ENCODE data around the gene LTBP2. TPM values are rescaled to one million over a fixed set of nuclear protein-coding genes. Genes with fewer than 3 reads are reported as not detected.

The LTBP2 gene
- total and polyA plus RNA-seq, 2 of the 13 experiments (the other 11 are each of a cell fraction or from before 2014, with no cell fraction given), result 0.20 to 0.41 TPM

- POLR2A ChIA-PET, result interaction anchor here (4.6 kb wide), 1 partner anchor 7 kb away, joined by 28 read pairs; no protein-coding TSS in a partner anchor
- no peaks in the 10 kb centered on the region for H3K36me3 ChIP-seq (replicated peaks in 1 of 2; ENCODE audit: control insufficient read depth in 1 of 2, insufficient read depth in 2 of 2, low read length in 2 of 2)
- DNase-seq (ENCODE audit: low spot score), result peak; percentile 72
- H2AFZ ChIP-seq (ENCODE audit: low read length), result no peak overlapping the region
- no peaks in the 10 kb centered on the region for H3K27me3 ChIP-seq (ENCODE audit: control insufficient read depth in 1 of 2, insufficient read depth in 2 of 2, low read length in 2 of 2)
- no peak overlapping the region for H3K9ac ChIP-seq (ENCODE audit: insufficient read depth, low read depth, low read length)
- H3K4me3 ChIP-seq (replicated peaks in 1 of 3; ENCODE audit: insufficient read depth in 1 of 3, low read depth in 2 of 3, low read length in 3 of 3), result no peak overlapping the region
- H3K79me2 ChIP-seq (ENCODE audit: insufficient read depth, low read length), result no peaks in the 10 kb centered on the region
- peaks cover 56% of the 10 kb centered on the region for H3K4me1 ChIP-seq (ENCODE audit: insufficient read depth, low read length)
- peak overlapping the region; percentile 90 for H3K4me2 ChIP-seq (ENCODE audit: low read depth, low read length)
- in situ Hi-C loops (cut with HindIII; ENCODE audit: extremely low pct_ligation_motif_present, low pct_unique_long_range_greater_than_20kb), result loop anchor here (25.0 kb wide), 1 partner anchor 167 kb away; no protein-coding TSS in a partner anchor
- no TSS peak for BruUV-seq (replicated peaks)
- peak; percentile 96 for TF ChIP-seq SOX5 (CRISPR knock-in tag; IDR thresholded peaks at IDR 0.05; ENCODE audit: borderline replicate concordance)
- TF ChIP-seq HNF1B (CRISPR knock-in tag; IDR thresholded peaks at IDR 0.05), result 0 out of 2 replicates have a peak, but pooled peaks have one; percentile 34
- TF ChIP-seq FOSL2 (CRISPR knock-in tag; IDR thresholded peaks at IDR 0.05), result peak; percentile 79
- peak; percentile 78 for TF ChIP-seq SOX13 (IDR thresholded peaks at IDR 0.05)
- peak in 1 of 2 experiments; percentile 93; a peak in 2 of 4 replicates for TF ChIP-seq SOX13 (CRISPR knock-in tag; conservative IDR thresholded peaks at IDR 0.05 in 1 of 2, IDR thresholded peaks at IDR 0.05 in 1 of 2)
- TF ChIP-seq SOX6 (IDR thresholded peaks at IDR 0.05), result no peak
- TF ChIP-seq SOX6 (CRISPR knock-in tag; IDR thresholded peaks at IDR 0.05), result peak; percentile 70
- no peak for TF ChIP-seq ZNF816 (CRISPR knock-in tag; IDR thresholded peaks at IDR 0.05; ENCODE audit: borderline replicate concordance)
- ATAC-seq, result peak; percentile 14; the same call in 2 of the 3 replicates
- no peak overlapping the region for H3K27ac ChIP-seq (ENCODE audit: extremely low read length, insufficient read depth, low read length)
- WGBS (ENCODE audit: low lambda C conversion rate), result 13% methylated on average over 2 of the region's 2 CpGs
- intact Hi-C loops (cut with micrococcal nuclease; ENCODE audit: unreplicated experiment), result no loop called here
- H4K20me1 ChIP-seq (ENCODE audit: insufficient read depth, low read length), result no peaks in the 10 kb centered on the region
- FAIRE-seq, result no peak
- no peaks in the 10 kb centered on the region for H3K9me3 ChIP-seq (ENCODE audit: low read length)
- CTCF ChIA-PET (ENCODE audit: low intra/inter-chr PET ratio, low total read pairs), result no interaction called here
Measured at GRCh38 chr14:74620497-74620921, 8.5 kb upstream of the LTBP2 start.

Data from HepG2 (cell line).